ENCODE data around the gene AP1M1. TPM values are rescaled to one million over a fixed set of nuclear protein-coding genes. Genes with fewer than 3 reads are reported as not detected.

AP1M1 gene
- total RNA-seq, 2 experiments from 2014 or later: 99.0 to 108 TPM

GRCh38 chr19:16263141-16263761, 65.5 kb downstream of the AP1M1 start:
- H3K27me3 Mint-ChIP-seq: peaks cover 16% of the 10 kb centered on the region
- no peak overlapping the region for H3K27ac Mint-ChIP-seq
- H3K4me1 Mint-ChIP-seq (ENCODE audit: low read depth): peaks cover 41% of the 10 kb centered on the region
- DNase-seq (no peak), ATAC-seq (no peak)
- CTCF ChIA-PET: interaction anchor here (1.0 to 3.0 kb wide), 4 partner anchors 113 to 124 kb away, joined by 3 to 9 read pairs (median 4); no protein-coding TSS in a partner anchor
- no peak for TF ChIP-seq CTCF (IDR thresholded peaks at IDR 0.05)
- POLR2A ChIA-PET: interaction anchor here (0.6 to 1.5 kb wide), 4 partner anchors 76 to 109 kb away, joined by 3 to 5 read pairs (median 3); no protein-coding TSS in a partner anchor
- intact Hi-C loops (cut with micrococcal nuclease): no loop called here
- peaks cover 3% of the 10 kb centered on the region for H3K9me3 Mint-ChIP-seq
- no peak overlapping the region for H3K4me3 Mint-ChIP-seq
- H3K36me3 Mint-ChIP-seq (ENCODE audit: low read depth): no peaks in the 10 kb centered on the region

GRCh38 chr19:16265205-16265604, 67.5 kb downstream of the AP1M1 start:
- POLR2A ChIA-PET: interaction anchor here (1.4 kb wide), 1 partner anchor 8 kb away, joined by 3 read pairs; no protein-coding TSS in a partner anchor

GRCh38 chr19:16265890-16266585, 68.3 kb downstream of the AP1M1 start:
- TF ChIP-seq CTCF (IDR thresholded peaks at IDR 0.05): no peak
- Mint-ChIP-seq H3K9me3 (peaks cover 3% of the 10 kb centered on the region), H3K27me3 (peaks cover 18% of the 10 kb centered on the region), H3K27ac (no peak overlapping the region), H3K4me1 (ENCODE audit: low read depth) (peaks cover 47% of the 10 kb centered on the region), H3K36me3 (ENCODE audit: low read depth) (no peaks in the 10 kb centered on the region), H3K4me3 (no peak overlapping the region)
- ChIA-PET POLR2A (interaction anchor here (1.4 to 1.5 kb wide), 2 partner anchors 9 to 62 kb away, joined by 3 to 4 read pairs; no protein-coding TSS in a partner anchor), CTCF (interaction anchor here (1.0 to 1.8 kb wide), 2 partner anchors 64 to 111 kb away, joined by 3 to 6 read pairs; no protein-coding TSS in a partner anchor)
- no peak for DNase-seq
- no peak for ATAC-seq
- intact Hi-C loops (cut with micrococcal nuclease): no loop called here

More at GRCh38 chr19:16265205-16265604, 67.5 kb downstream of the AP1M1 start:
- H3K4me1 Mint-ChIP-seq (ENCODE audit: low read depth): peaks cover 49% of the 10 kb centered on the region
- ATAC-seq (no peak), DNase-seq (no peak)
- CTCF ChIA-PET: no interaction called here
- TF ChIP-seq CTCF (IDR thresholded peaks at IDR 0.05): no peak
- peaks cover 16% of the 10 kb centered on the region for H3K27me3 Mint-ChIP-seq
- H3K4me3 Mint-ChIP-seq: no peak overlapping the region
- intact Hi-C loops (cut with micrococcal nuclease): no loop called here
- H3K9me3 Mint-ChIP-seq: peaks cover 3% of the 10 kb centered on the region
- no peaks in the 10 kb centered on the region for H3K36me3 Mint-ChIP-seq (ENCODE audit: low read depth)
- no peak overlapping the region for H3K27ac Mint-ChIP-seq

- CTCF ChIA-PET: interaction anchor here (1.0 to 1.8 kb wide), 3 partner anchors 63 to 120 kb away, joined by 3 to 6 read pairs (median 3); no protein-coding TSS in a partner anchor
- ATAC-seq: peak; percentile 68
- Mint-ChIP-seq H3K27me3 (peaks cover 18% of the 10 kb centered on the region), H3K27ac (peak overlapping the region; percentile 6), H3K36me3 (ENCODE audit: low read depth) (no peaks in the 10 kb centered on the region), H3K4me3 (no peak overlapping the region), H3K4me1 (ENCODE audit: low read depth) (peaks cover 41% of the 10 kb centered on the region), H3K9me3 (peaks cover 3% of the 10 kb centered on the region)
- DNase-seq: peak; percentile 75
- intact Hi-C loops (cut with micrococcal nuclease): no loop called here
- POLR2A ChIA-PET: interaction anchor here (1.4 to 2.8 kb wide), 3 partner anchors 9 to 72 kb away, joined by 3 to 8 read pairs (median 4); no protein-coding TSS in a partner anchor
- no peak for TF ChIP-seq CTCF (IDR thresholded peaks at IDR 0.05)
Observed at GRCh38 chr19:16266586-16266942, 68.9 kb downstream of the AP1M1 start.
